Measurements from ENCODE around the gene EPB41. TPM values are rescaled to one million over a fixed set of nuclear protein-coding genes. Genes with fewer than 3 reads are reported as not detected.

EPB41 gene
- total RNA-seq, 2 donors from 2014 or later: 40.0 to 63.2 TPM

GRCh38 chr1:28899267-28899666 lies 15.1 kb upstream of the EPB41 start:
- Mint-ChIP-seq H3K27me3 (no peaks in the 10 kb centered on the region), H3K9me3 (no peaks in the 10 kb centered on the region), H3K36me3 (ENCODE audit: low read depth) (no peaks in the 10 kb centered on the region), H3K4me1 (peaks cover 27% of the 10 kb centered on the region), H3K27ac (peak overlapping the region; percentile 76), H3K4me3 (no peak overlapping the region)
- ATAC-seq (replicated peaks): no peak

- no peaks in the 10 kb centered on the region for H3K27me3 Mint-ChIP-seq
- no peak overlapping the region for H3K4me3 Mint-ChIP-seq
- no peaks in the 10 kb centered on the region for H3K36me3 Mint-ChIP-seq (ENCODE audit: low read depth)
- ATAC-seq (replicated peaks): no peak
- H3K4me1 Mint-ChIP-seq: peaks cover 27% of the 10 kb centered on the region
- H3K9me3 Mint-ChIP-seq: no peaks in the 10 kb centered on the region
- no peak overlapping the region for H3K27ac Mint-ChIP-seq
Measured at GRCh38 chr1:28900562-28900961, 13.8 kb upstream of the EPB41 start.

GRCh38 chr1:28902738-28903137 lies 11.6 kb upstream of the EPB41 start:
- no peak overlapping the region for H3K4me3 Mint-ChIP-seq
- H3K27ac Mint-ChIP-seq: no peak overlapping the region
- H3K27me3 Mint-ChIP-seq: no peaks in the 10 kb centered on the region
- peaks cover 18% of the 10 kb centered on the region for H3K4me1 Mint-ChIP-seq
- no peak for ATAC-seq (replicated peaks)
- no peaks in the 10 kb centered on the region for H3K9me3 Mint-ChIP-seq
- no peaks in the 10 kb centered on the region for H3K36me3 Mint-ChIP-seq (ENCODE audit: low read depth)

GRCh38 chr1:28905921-28906666 lies 8.3 kb upstream of the EPB41 start:
- H3K4me3 Mint-ChIP-seq: no peak overlapping the region
- no peak for ATAC-seq (replicated peaks)
- no peaks in the 10 kb centered on the region for H3K36me3 Mint-ChIP-seq (ENCODE audit: low read depth)
- H3K27ac Mint-ChIP-seq: no peak overlapping the region
- H3K9me3 Mint-ChIP-seq: no peaks in the 10 kb centered on the region
- H3K4me1 Mint-ChIP-seq: peaks cover 6% of the 10 kb centered on the region
- H3K27me3 Mint-ChIP-seq: no peaks in the 10 kb centered on the region

GRCh38 chr1:28909198-28909597 lies 5.2 kb upstream of the EPB41 start:
- H3K9me3 Mint-ChIP-seq: no peaks in the 10 kb centered on the region
- H3K27ac Mint-ChIP-seq: no peak overlapping the region
- ATAC-seq (replicated peaks): no peak
- peaks cover 11% of the 10 kb centered on the region for H3K4me1 Mint-ChIP-seq
- no peaks in the 10 kb centered on the region for H3K36me3 Mint-ChIP-seq (ENCODE audit: low read depth)
- H3K4me3 Mint-ChIP-seq: no peak overlapping the region
- H3K27me3 Mint-ChIP-seq: no peaks in the 10 kb centered on the region

- H3K27ac Mint-ChIP-seq: no peak overlapping the region
- no peak for ATAC-seq (replicated peaks)
- no peaks in the 10 kb centered on the region for H3K27me3 Mint-ChIP-seq
- peaks cover 12% of the 10 kb centered on the region for H3K4me1 Mint-ChIP-seq
- H3K9me3 Mint-ChIP-seq: no peaks in the 10 kb centered on the region
- H3K36me3 Mint-ChIP-seq (ENCODE audit: low read depth): no peaks in the 10 kb centered on the region
- H3K4me3 Mint-ChIP-seq: no peak overlapping the region
Measured at GRCh38 chr1:28910379-28911115, 3.8 kb upstream of the EPB41 start.

GRCh38 chr1:28913786-28914227 lies 562 bp upstream of the EPB41 start:
- Mint-ChIP-seq H3K4me3 (peak overlapping the region; percentile 94), H3K36me3 (ENCODE audit: low read depth) (no peaks in the 10 kb centered on the region), H3K4me1 (peaks cover 35% of the 10 kb centered on the region)

GRCh38 chr1:28915031-28915895 lies 894 bp downstream of the EPB41 start:
- H3K27ac Mint-ChIP-seq: peak overlapping the region; percentile 88
- H3K27me3 Mint-ChIP-seq: no peaks in the 10 kb centered on the region

More at GRCh38 chr1:28913786-28914227, 562 bp upstream of the EPB41 start:
- no peaks in the 10 kb centered on the region for H3K27me3 Mint-ChIP-seq
- peak overlapping the region; percentile 80 for H3K27ac Mint-ChIP-seq
- no peaks in the 10 kb centered on the region for H3K9me3 Mint-ChIP-seq
- ATAC-seq (replicated peaks): no peak

GRCh38 chr1:28917757-28918118 lies 3.4 kb downstream of the EPB41 start:
- Mint-ChIP-seq H3K9me3 (no peaks in the 10 kb centered on the region), H3K27ac (peak overlapping the region; percentile 78), H3K36me3 (ENCODE audit: low read depth) (no peaks in the 10 kb centered on the region), H3K27me3 (no peaks in the 10 kb centered on the region), H3K4me3 (peak overlapping the region; percentile 94), H3K4me1 (peaks cover 42% of the 10 kb centered on the region)
- peak; percentile 53 for ATAC-seq (replicated peaks)

More at GRCh38 chr1:28915031-28915895, 894 bp downstream of the EPB41 start:
- peak; percentile 55 for ATAC-seq (replicated peaks)
- Mint-ChIP-seq H3K9me3 (no peaks in the 10 kb centered on the region), H3K36me3 (ENCODE audit: low read depth) (no peaks in the 10 kb centered on the region), H3K4me3 (peak overlapping the region; percentile 94), H3K4me1 (peaks cover 42% of the 10 kb centered on the region)

GRCh38 chr1:28921286-28921869 lies 7.0 kb downstream of the EPB41 start:
- Mint-ChIP-seq H3K27me3 (no peaks in the 10 kb centered on the region), H3K4me1 (peaks cover 40% of the 10 kb centered on the region), H3K36me3 (ENCODE audit: low read depth) (no peaks in the 10 kb centered on the region), H3K4me3 (peak overlapping the region; percentile 22), H3K27ac (no peak overlapping the region), H3K9me3 (no peaks in the 10 kb centered on the region)
- no peak for ATAC-seq (replicated peaks)

- Mint-ChIP-seq H3K27ac (peak overlapping the region; percentile 34), H3K36me3 (ENCODE audit: low read depth) (no peaks in the 10 kb centered on the region), H3K4me1 (peaks cover 38% of the 10 kb centered on the region), H3K4me3 (peak overlapping the region; percentile 73), H3K9me3 (no peaks in the 10 kb centered on the region), H3K27me3 (no peaks in the 10 kb centered on the region)
- ATAC-seq (replicated peaks): no peak
Measured at GRCh38 chr1:28925350-28925891, 11.1 kb downstream of the EPB41 start.

- no peaks in the 10 kb centered on the region for H3K27me3 Mint-ChIP-seq
- H3K9me3 Mint-ChIP-seq: no peaks in the 10 kb centered on the region
- peaks cover 32% of the 10 kb centered on the region for H3K4me1 Mint-ChIP-seq
- H3K27ac Mint-ChIP-seq: peak overlapping the region; percentile 80
- H3K36me3 Mint-ChIP-seq (ENCODE audit: low read depth): no peaks in the 10 kb centered on the region
- peak overlapping the region; percentile 73 for H3K4me3 Mint-ChIP-seq
- peak; percentile 90 for ATAC-seq (replicated peaks)
Measured at GRCh38 chr1:28926629-28927265, 12.4 kb downstream of the EPB41 start.

- Mint-ChIP-seq H3K4me1 (peaks cover 32% of the 10 kb centered on the region), H3K27me3 (no peaks in the 10 kb centered on the region), H3K27ac (peak overlapping the region; percentile 80), H3K36me3 (ENCODE audit: low read depth) (no peaks in the 10 kb centered on the region), H3K9me3 (no peaks in the 10 kb centered on the region), H3K4me3 (peak overlapping the region; percentile 73)
- no peak for ATAC-seq (replicated peaks)
Measured at GRCh38 chr1:28927266-28927647, 12.9 kb downstream of the EPB41 start.
